Mesendoderm (in vitro differentiated cells): ENCODE data around the gene GNA12.

Experiments used
- DNase-seq: peaks from one replicate; pipeline ENCODE4 v3.0.0; 2013
- H2AK5ac ChIP-seq: 2 replicates; pipeline ENCODE4 v1.6.1; 2013; ENCODE audit warnings: low read length, inconsistent platforms
- H2BK120ac ChIP-seq: 2 replicates; pipeline ENCODE4 v1.6.1; 2013; ENCODE audit warnings: low read depth, mild to moderate bottlenecking, low read length, moderate library complexity, mixed read lengths
- H2BK15ac ChIP-seq: replicated peaks from 2 replicates; pipeline ENCODE4 v1.6.1; 2013; ENCODE audit warnings: low read depth, mild to moderate bottlenecking, moderate library complexity
- H2BK5ac ChIP-seq: 2 replicates; pipeline ENCODE4 v1.6.1; 2013; ENCODE audit warnings: low read length, inconsistent platforms
- H3K18ac ChIP-seq: 2 replicates; pipeline ENCODE4 v1.6.1; 2013; ENCODE audit warnings: mild to moderate bottlenecking, low read length, mixed read lengths
- H3K23ac ChIP-seq: one replicate; pipeline ENCODE4 v1.6.1; 2013; ENCODE audit warnings: low read length
- H3K27ac ChIP-seq: 2 replicates; pipeline ENCODE4 v1.5.1; 2013; ENCODE audit warnings: low read depth, mild to moderate bottlenecking, inconsistent platforms, low read length, moderate library complexity
- H3K27me3 ChIP-seq: 2 replicates; pipeline ENCODE4 v1.6.1; 2013; ENCODE audit warnings: low read length, control low read depth, mild to moderate bottlenecking, inconsistent platforms; ENCODE audit not compliant: insufficient read depth, poor library complexity
- H3K36me3 ChIP-seq: 2 replicates; pipeline ENCODE4 v1.6.1; 2013; ENCODE audit warnings: low read length, inconsistent platforms; ENCODE audit not compliant: control insufficient read depth, insufficient read depth
- H3K4ac ChIP-seq: one replicate; pipeline ENCODE4 v1.6.1; 2013; ENCODE audit warnings: low read depth, mild to moderate bottlenecking, low read length, moderate library complexity
- H3K4me1 ChIP-seq: 2 replicates; pipeline ENCODE4 v1.6.1; 2013; ENCODE audit warnings: low read depth, low read length, inconsistent platforms; ENCODE audit not compliant: control insufficient read depth
- H3K4me2 ChIP-seq: 2 replicates; pipeline ENCODE4 v1.6.1; 2013; ENCODE audit warnings: low read length
- H3K4me3 ChIP-seq: 2 replicates; pipeline ENCODE4 v1.5.1; 2013; ENCODE audit warnings: mild to moderate bottlenecking, low read length
- H3K56ac ChIP-seq: one replicate; pipeline ENCODE4 v1.6.1; 2013; ENCODE audit warnings: low read length
- H3K79me1 ChIP-seq: 2 replicates; pipeline ENCODE4 v1.6.1; 2013; ENCODE audit warnings: low read length, inconsistent platforms
- H3K79me2 ChIP-seq: 2 replicates; pipeline ENCODE4 v1.6.1; 2013; ENCODE audit warnings: mild to moderate bottlenecking, low read length; ENCODE audit not compliant: control insufficient read depth, insufficient read depth
- H3K9ac ChIP-seq: 2 replicates; pipeline ENCODE4 v1.6.1; 2013; ENCODE audit warnings: low read length, inconsistent platforms
- H4K5ac ChIP-seq: one replicate; pipeline ENCODE4 v1.6.1; 2013; ENCODE audit warnings: low read length
- H4K8ac ChIP-seq: one replicate; pipeline ENCODE4 v1.6.1; 2013; ENCODE audit warnings: low read depth, mild to moderate bottlenecking, control low read depth, low read length, moderate library complexity
- WGBS: extraction: QIAGEN DNeasy Blood & Tissue Kit; methylation state at CpG from one replicate; pipeline ENCODE4 v1.1.7; 2013; ENCODE audit warnings: low lambda C conversion rate, missing lambda C conversion rate; ENCODE audit not compliant: insufficient coverage; ENCODE audit errors: extremely low coverage; 5-methylcytosine and 5-hydroxymethylcytosine counted together

The GNA12 gene

GRCh38 chr7:2792235-2792634 lies 51.9 kb downstream of the GNA12 start:
- Histone ChIP-seq H4K5ac (no peak overlapping the region), H3K4me3 (no peak overlapping the region)
- WGBS: no CpG with 5 or more reads among the region's 5 CpGs

GRCh38 chr7:2791390-2791789 lies 52.7 kb downstream of the GNA12 start:
- Histone ChIP-seq H3K79me1 (peaks cover 24% of the 10 kb centered on the region), H3K79me2 (peaks cover 9% of the 10 kb centered on the region), H3K27me3 (no peaks in the 10 kb centered on the region), H3K4me3 (no peak overlapping the region), H3K4ac (no peak overlapping the region), H3K4me2 (no peak overlapping the region), H3K18ac (no peak overlapping the region), H4K8ac (no peak overlapping the region), H2BK15ac (no peak overlapping the region), H3K4me1 (no peaks in the 10 kb centered on the region), H3K56ac (no peak overlapping the region), H3K9ac (no peak overlapping the region), H2BK120ac (no peak overlapping the region), H3K23ac (no peak overlapping the region), H4K5ac (no peak overlapping the region), H2BK5ac (no peak overlapping the region), H2AK5ac (no peak overlapping the region), H3K36me3 (peaks cover 11% of the 10 kb centered on the region), H3K27ac (no peak overlapping the region)
- no CpG with 5 or more reads among the region's 5 CpGs for WGBS
- no peak for DNase-seq

More at GRCh38 chr7:2792235-2792634, 51.9 kb downstream of the GNA12 start:
- Histone ChIP-seq H3K79me2 (peaks cover 17% of the 10 kb centered on the region), H3K27me3 (no peaks in the 10 kb centered on the region), H4K8ac (no peak overlapping the region), H3K79me1 (peaks cover 30% of the 10 kb centered on the region), H2AK5ac (no peak overlapping the region), H3K4me2 (no peak overlapping the region), H3K36me3 (peaks cover 11% of the 10 kb centered on the region), H3K4me1 (no peaks in the 10 kb centered on the region), H3K23ac (no peak overlapping the region), H3K18ac (no peak overlapping the region), H3K4ac (no peak overlapping the region), H2BK15ac (no peak overlapping the region), H2BK5ac (no peak overlapping the region), H3K9ac (no peak overlapping the region), H2BK120ac (no peak overlapping the region), H3K56ac (no peak overlapping the region), H3K27ac (no peak overlapping the region)
- DNase-seq: no peak

GRCh38 chr7:2787251-2787951 lies 56.7 kb downstream of the GNA12 start:
- Histone ChIP-seq H3K4me3 (no peak overlapping the region), H2BK5ac (no peak overlapping the region), H3K23ac (no peak overlapping the region), H4K8ac (no peak overlapping the region), H3K27me3 (no peaks in the 10 kb centered on the region), H3K4me2 (no peak overlapping the region), H2AK5ac (no peak overlapping the region), H4K5ac (no peak overlapping the region), H3K18ac (no peak overlapping the region), H3K79me2 (peaks cover 5% of the 10 kb centered on the region), H2BK120ac (no peak overlapping the region), H3K9ac (no peak overlapping the region), H3K27ac (no peak overlapping the region), H3K56ac (no peak overlapping the region), H3K4ac (no peak overlapping the region), H3K79me1 (peaks cover 21% of the 10 kb centered on the region), H3K36me3 (peaks cover 7% of the 10 kb centered on the region), H3K4me1 (no peaks in the 10 kb centered on the region), H2BK15ac (no peak overlapping the region)
- WGBS: no CpG with 5 or more reads among the region's 24 CpGs
- no peak for DNase-seq

- no peak overlapping the region for H3K4me3 ChIP-seq
- no peak for DNase-seq
- peaks cover 16% of the 10 kb centered on the region for H3K79me1 ChIP-seq
- no peaks in the 10 kb centered on the region for H3K4me1 ChIP-seq
- H3K79me2 ChIP-seq: peaks cover 1% of the 10 kb centered on the region
- no peak overlapping the region for H4K8ac ChIP-seq
- no peak overlapping the region for H2BK120ac ChIP-seq
- no peak overlapping the region for H3K27ac ChIP-seq
- no peak overlapping the region for H2AK5ac ChIP-seq
- H3K56ac ChIP-seq: no peak overlapping the region
- no peak overlapping the region for H3K23ac ChIP-seq
- H3K18ac ChIP-seq: no peak overlapping the region
- H3K36me3 ChIP-seq: peaks cover 2% of the 10 kb centered on the region
- WGBS: no CpG with 5 or more reads among the region's 11 CpGs
- H4K5ac ChIP-seq: no peak overlapping the region
- H2BK15ac ChIP-seq: no peak overlapping the region
- no peak overlapping the region for H2BK5ac ChIP-seq
- no peak overlapping the region for H3K9ac ChIP-seq
- H3K4me2 ChIP-seq: no peak overlapping the region
- no peaks in the 10 kb centered on the region for H3K27me3 ChIP-seq
- no peak overlapping the region for H3K4ac ChIP-seq
Observed at GRCh38 chr7:2786607-2787116, 57.4 kb downstream of the GNA12 start.

- no peak overlapping the region for H3K4ac ChIP-seq
- H3K36me3 ChIP-seq: peaks cover 2% of the 10 kb centered on the region
- no peak overlapping the region for H4K8ac ChIP-seq
- no peaks in the 10 kb centered on the region for H3K4me1 ChIP-seq
- H3K4me2 ChIP-seq: no peak overlapping the region
- no peak overlapping the region for H3K9ac ChIP-seq
- no peak overlapping the region for H2BK15ac ChIP-seq
- H3K27ac ChIP-seq: no peak overlapping the region
- no peak overlapping the region for H3K23ac ChIP-seq
- peaks cover 1% of the 10 kb centered on the region for H3K79me2 ChIP-seq
- no peak overlapping the region for H3K56ac ChIP-seq
- no peak overlapping the region for H3K4me3 ChIP-seq
- no peaks in the 10 kb centered on the region for H3K27me3 ChIP-seq
- no CpG with 5 or more reads among the region's 6 CpGs for WGBS
- peaks cover 16% of the 10 kb centered on the region for H3K79me1 ChIP-seq
- DNase-seq: peak; percentile 45
- no peak overlapping the region for H2AK5ac ChIP-seq
- no peak overlapping the region for H2BK120ac ChIP-seq
- no peak overlapping the region for H4K5ac ChIP-seq
- H3K18ac ChIP-seq: no peak overlapping the region
- H2BK5ac ChIP-seq: no peak overlapping the region
Observed at GRCh38 chr7:2785071-2785500, 59.0 kb downstream of the GNA12 start.

- H3K23ac ChIP-seq: no peak overlapping the region
- no peak overlapping the region for H3K4me3 ChIP-seq
- no peaks in the 10 kb centered on the region for H3K27me3 ChIP-seq
- no peak overlapping the region for H2BK120ac ChIP-seq
- no peak overlapping the region for H3K4me2 ChIP-seq
- no peak overlapping the region for H3K27ac ChIP-seq
- H4K5ac ChIP-seq: no peak overlapping the region
- WGBS: no CpG with 5 or more reads among the region's 4 CpGs
- no peak overlapping the region for H3K56ac ChIP-seq
- no peak overlapping the region for H4K8ac ChIP-seq
- no peak overlapping the region for H3K9ac ChIP-seq
- H3K18ac ChIP-seq: no peak overlapping the region
- H2AK5ac ChIP-seq: no peak overlapping the region
- peaks cover 9% of the 10 kb centered on the region for H3K79me1 ChIP-seq
- H2BK5ac ChIP-seq: no peak overlapping the region
- H3K4ac ChIP-seq: no peak overlapping the region
- H3K4me1 ChIP-seq: no peaks in the 10 kb centered on the region
- no peak for DNase-seq
- H2BK15ac ChIP-seq: no peak overlapping the region
- peaks cover under 1% of the 10 kb centered on the region for H3K79me2 ChIP-seq
- no peaks in the 10 kb centered on the region for H3K36me3 ChIP-seq
Observed at GRCh38 chr7:2782565-2782964, 61.5 kb downstream of the GNA12 start.
